H1 (cell line): ENCODE results near the gene PRKCD. TPM values are rescaled to one million over a fixed set of nuclear protein-coding genes. Genes with fewer than 3 reads are reported as not detected.

ENCODE experiments used
- CTCF ChIA-PET: fragments of 300-600 bp; sonication (Branson Sonifier 250); formaldehyde crosslinking; loops from one replicate; lab custom pipeline; 2021; ENCODE audit not compliant: partially characterized antibody; lab: Charles Lee
- POLR2A ChIA-PET: fragments of 300-600 bp; sonication (Branson Sonifier 250); formaldehyde crosslinking; loops from one replicate; lab custom pipeline; 2021; ENCODE audit warnings: inconsistent platforms; ENCODE audit not compliant: partially characterized antibody; lab: Charles Lee
- DNase-seq, 2 experiments: peaks; one replicate each; pipeline versions ENCODE4 v3.0.0 to v3.0.0-alpha.2; 2010 to 2022; ENCODE audit warnings: low spot score in 2 of 2, low read depth in 1 of 2, mixed read lengths in 1 of 2
- FAIRE-seq: peaks from 2 replicates; lab custom pipeline; 2011; peaks lifted over from hg19 to GRCh38; lab: Jason Lieb, UNC
- H2AFZ ChIP-seq: 2 replicates; pipeline ENCODE4 v1.8.1; 2012; ENCODE audit warnings: low read length, inconsistent platforms
- H2AK5ac ChIP-seq: 2 replicates; pipeline ENCODE4 v1.6.1; 2013; ENCODE audit warnings: low read depth, low read length
- H2BK120ac ChIP-seq: replicated peaks from 2 replicates; pipeline ENCODE3; 2013; ENCODE audit warnings: low read depth, low read length, inconsistent platforms
- H2BK12ac ChIP-seq: 2 replicates; pipeline ENCODE4 v1.6.1; 2013; ENCODE audit warnings: low read depth, low read length
- H2BK15ac ChIP-seq: 2 replicates; pipeline ENCODE4 v1.6.1; 2013; ENCODE audit warnings: low read length
- H2BK20ac ChIP-seq: 2 replicates; pipeline ENCODE4 v1.6.1; 2013; ENCODE audit warnings: low read length
- H2BK5ac ChIP-seq: 2 replicates; pipeline ENCODE4 v1.6.1; 2013; ENCODE audit warnings: low read depth, low read length
- H3K14ac ChIP-seq: 2 replicates; pipeline ENCODE4 v1.6.1; 2013; ENCODE audit warnings: inconsistent platforms; ENCODE audit not compliant: insufficient read length
- H3K18ac ChIP-seq: 2 replicates; pipeline ENCODE4 v1.6.1; 2013; ENCODE audit warnings: low read length; ENCODE audit errors: extremely low read depth
- H3K23ac ChIP-seq: 2 replicates; pipeline ENCODE4 v1.6.1; 2013; ENCODE audit warnings: inconsistent platforms; ENCODE audit not compliant: insufficient read length
- H3K23me2 ChIP-seq: 2 replicates; pipeline ENCODE4 v1.6.1; 2013; ENCODE audit warnings: low read depth, low read length
- H3K27ac ChIP-seq: 2 replicates; pipeline ENCODE4 v1.6.1; 2011; ENCODE audit warnings: low read depth, low read length, inconsistent platforms
- H3K27me3 ChIP-seq, 4 experiments: replicated peaks in 1 of 4; 1 replicate in 1 of 4; 2 replicates in 3 of 4; pipeline versions ENCODE4 v1.6.1 to v1.8.1; 2011 to 2013; ENCODE audit warnings: low read length in 3 of 4, mild to moderate bottlenecking in 3 of 4, inconsistent platforms in 2 of 4, mixed read lengths in 2 of 4, moderate library complexity in 1 of 4; ENCODE audit not compliant: control insufficient read depth in 3 of 4, insufficient read depth in 3 of 4; ENCODE audit errors: extremely low read depth in 1 of 4
- H3K36me3 ChIP-seq, 4 experiments: 2 replicates each; pipeline versions ENCODE4 v1.6.1 to v1.8.1; 2011 to 2013; ENCODE audit warnings: mild to moderate bottlenecking in 4 of 4, low read length in 3 of 4, moderate library complexity in 2 of 4, control low read depth in 1 of 4, inconsistent platforms in 1 of 4; ENCODE audit not compliant: insufficient read depth in 4 of 4, control insufficient read depth in 2 of 4
- H3K4ac ChIP-seq: replicated peaks from 2 replicates; pipeline ENCODE3; 2013; ENCODE audit warnings: low read length, low read depth, mixed read lengths, inconsistent platforms; ENCODE audit not compliant: insufficient read length
- H3K4me1 ChIP-seq, 4 experiments: replicated peaks in 1 of 4; 1 replicate in 1 of 4; 2 replicates in 3 of 4; pipeline versions ENCODE4 v1.6.1 to v1.8.1; 2011 to 2013; ENCODE audit warnings: low read length in 3 of 4, inconsistent platforms in 2 of 4, mixed read lengths in 1 of 4; ENCODE audit not compliant: insufficient read depth in 4 of 4, control insufficient read depth in 3 of 4
- H3K4me2 ChIP-seq, 2 experiments: 2 replicates each; pipeline versions ENCODE4 v1.6.1 to v1.8.1; 2011 to 2013; ENCODE audit warnings: low read depth in 2 of 2, low read length in 2 of 2, control low read depth in 1 of 2, inconsistent platforms in 1 of 2, mild to moderate bottlenecking in 1 of 2; ENCODE audit not compliant: insufficient read depth in 1 of 2
- H3K4me3 ChIP-seq, 4 experiments: fragments of 200-600, 300-600 bp in 1 of 4; sonication (generic), shearing (Covaris generic), sonication (Bioruptor Twin) in 1 of 4; 2 replicates each; pipeline versions ENCODE4 v1.5.1 to v1.8.1; 2011 to 2016; ENCODE audit warnings: low read length in 4 of 4, low read depth in 3 of 4, control low read depth in 2 of 4, inconsistent platforms in 2 of 4, mild to moderate bottlenecking in 2 of 4, mixed read lengths in 1 of 4, moderate library complexity in 1 of 4; ENCODE audit not compliant: insufficient read depth in 2 of 4; ENCODE audit errors: extremely low read depth in 1 of 4
- H3K56ac ChIP-seq: replicated peaks from 2 replicates; pipeline ENCODE3; 2013; ENCODE audit warnings: low read depth, mild to moderate bottlenecking, mixed read lengths, low read length, inconsistent platforms; ENCODE audit not compliant: insufficient read length
- H3K79me1 ChIP-seq: 2 replicates; pipeline ENCODE4 v1.6.1; 2013; ENCODE audit warnings: low read depth, low read length, control low read depth
- H3K79me2 ChIP-seq, 2 experiments: 2 replicates each; pipeline versions ENCODE4 v1.6.1 to v1.8.1; 2012 to 2013; ENCODE audit warnings: low read length in 2 of 2, mild to moderate bottlenecking in 2 of 2, inconsistent platforms in 1 of 2; ENCODE audit not compliant: insufficient read depth in 2 of 2, control insufficient read depth in 1 of 2
- H3K9ac ChIP-seq, 4 experiments: replicated peaks in 1 of 4; 1 replicate in 1 of 4; 2 replicates in 3 of 4; pipeline versions ENCODE4 v1.6.1 to v1.8.1; 2011 to 2013; ENCODE audit warnings: low read depth in 3 of 4, low read length in 3 of 4, control low read depth in 2 of 4, mild to moderate bottlenecking in 2 of 4, moderate library complexity in 2 of 4, inconsistent platforms in 1 of 4; ENCODE audit errors: extremely low read depth in 1 of 4
- H3K9me3 ChIP-seq, 2 experiments: 2 replicates each; pipeline versions ENCODE4 v1.6.1 to v1.8.1; 2012 to 2013; ENCODE audit warnings: mild to moderate bottlenecking in 2 of 2, moderate library complexity in 2 of 2, control low read depth in 1 of 2, inconsistent platforms in 1 of 2, low read depth in 1 of 2, low read length in 1 of 2, mixed read lengths in 1 of 2; ENCODE audit not compliant: insufficient read depth in 2 of 2
- H4K20me1 ChIP-seq, 2 experiments: replicated peaks in 1 of 2; 2 replicates each; pipeline versions ENCODE3 to v1.8.1; 2011 to 2013; ENCODE audit warnings: inconsistent platforms in 2 of 2, low read length in 2 of 2, mild to moderate bottlenecking in 1 of 2; ENCODE audit not compliant: insufficient read depth in 2 of 2, control insufficient read depth in 1 of 2
- H4K5ac ChIP-seq: 2 replicates; pipeline ENCODE4 v1.6.1; 2013; ENCODE audit warnings: low read length, low read depth, mixed read lengths, inconsistent platforms; ENCODE audit not compliant: insufficient read length
- H4K8ac ChIP-seq: 2 replicates; pipeline ENCODE4 v1.8.0; 2013; ENCODE audit warnings: mild to moderate bottlenecking, moderate library complexity, low read length, inconsistent platforms; ENCODE audit not compliant: insufficient read depth; ENCODE audit errors: extremely low read depth
- H4K91ac ChIP-seq: replicated peaks from 2 replicates; pipeline ENCODE3; 2013; ENCODE audit warnings: low read length, mixed read lengths, inconsistent platforms; ENCODE audit not compliant: insufficient read length
- ATF3 ChIP-seq: IDR thresholded peaks from 2 replicates; pipeline ENCODE4 v1.6.1; 2011; ENCODE audit warnings: low read depth, mild to moderate bottlenecking, low read length; ENCODE audit not compliant: insufficient read depth
- BACH1 ChIP-seq: IDR thresholded peaks from 2 replicates; pipeline ENCODE4 v1.6.1; 2012; ENCODE audit warnings: low read length, improper control_type of control experiment
- CBX5 ChIP-seq: fragments of 300-800, 300-1000 bp; sonication (generic); IDR thresholded peaks from 2 replicates; pipeline ENCODE4 v1.7.1; 2016; ENCODE audit warnings: antibody characterized with exemption, low read length, low read depth
- CTCF ChIP-seq, 3 experiments: IDR thresholded peaks; 1 replicate in 2 of 3; 2 replicates in 1 of 3; pipeline versions ENCODE4 v1.5.1 to v1.6.1; 2011; ENCODE audit warnings: low read length in 3 of 3, mild to moderate bottlenecking in 3 of 3, inconsistent platforms in 2 of 3, low read depth in 1 of 3, moderate library complexity in 1 of 3; ENCODE audit not compliant: insufficient read depth in 1 of 3; ENCODE audit errors: control extremely low read depth in 1 of 3
- EGR1 ChIP-seq: IDR thresholded peaks from 2 replicates; pipeline ENCODE4 v1.6.1; 2011; ENCODE audit warnings: low read depth, low read length, borderline replicate concordance
- HDAC6 ChIP-seq: IDR thresholded peaks from one replicate; pipeline ENCODE4 v1.7.1; 2012; ENCODE audit warnings: low read depth, mild to moderate bottlenecking, inconsistent platforms, low read length, moderate library complexity
- POU5F1 ChIP-seq: IDR thresholded peaks from 2 replicates; pipeline ENCODE4 v1.6.1; 2011; ENCODE audit warnings: low read depth, mild to moderate bottlenecking, low read length, moderate library complexity
- RAD21 ChIP-seq, 2 experiments: IDR thresholded peaks in 1 of 2; conservative IDR thresholded peaks in 1 of 2; 2 replicates each; pipeline ENCODE4 v1.6.1; 2011; ENCODE audit warnings: low read depth in 2 of 2, low read length in 2 of 2, improper control_type of control experiment in 1 of 2, inconsistent platforms in 1 of 2, mild to moderate bottlenecking in 1 of 2, moderate library complexity in 1 of 2
- SIN3A ChIP-seq, 2 experiments: IDR thresholded peaks in 1 of 2; conservative IDR thresholded peaks in 1 of 2; 2 replicates each; pipeline ENCODE4 v1.6.1; 2011 to 2012; ENCODE audit warnings: low read length in 2 of 2, improper control_type of control experiment in 1 of 2, low read depth in 1 of 2, mild to moderate bottlenecking in 1 of 2
- SP2 ChIP-seq: IDR thresholded peaks from 2 replicates; pipeline ENCODE4 v1.6.1; 2012; ENCODE audit warnings: mild to moderate bottlenecking, low read length, inconsistent platforms
- WGBS, 2 experiments: shearing (Covaris generic) in 1 of 2; methylation state at CpG; one replicate each; pipeline versions ENCODE4 v1.1.6 to v1.1.7; 2013 to 2015; ENCODE audit warnings: low lambda C conversion rate in 2 of 2, mixed read lengths in 2 of 2, inconsistent platforms in 1 of 2, low coverage in 1 of 2, missing lambda C conversion rate in 1 of 2; ENCODE audit not compliant: insufficient replicate concordance in 2 of 2, insufficient coverage in 1 of 2, insufficient read length in 1 of 2; ENCODE audit errors: extremely low coverage in 1 of 2, missing lambda C conversion rate in 1 of 2; 5-methylcytosine and 5-hydroxymethylcytosine counted together
- polyA plus RNA-seq, 7 experiments: library from polyadenylated mRNA; depleted of rRNA in 3 of 7; stranded (reverse) in 5 of 7; unstranded in 2 of 7; fragments of >200 nt in 5 of 7; fragments of 200-250 nt in 2 of 7; gene quantifications; 1 replicate in 5 of 7; 2 replicates in 1 of 7; 4 replicates in 1 of 7; pipeline versions ENCODE4 v1.2.1 to v1.2.3, GENCODE V29; 2011 to 2013; ENCODE audit warnings: missing spikeins in 2 of 7, mixed read lengths in 2 of 7
- total RNA-seq: library from RNA; stranded (reverse); fragmentation: NEBNext Ultra II Directional; extraction: Animal tissue kit (Norgen Biotek cat#: 25700); gene quantifications from 2 replicates; pipeline ENCODE4 v1.2.1, GENCODE V29; 2021

PRKCD gene
- total and polyA plus RNA-seq, 2 of the 8 experiments (the other 6 are each of a cell fraction or from before 2014, with no cell fraction given), result 22.6 to 23.9 TPM

DNA sequence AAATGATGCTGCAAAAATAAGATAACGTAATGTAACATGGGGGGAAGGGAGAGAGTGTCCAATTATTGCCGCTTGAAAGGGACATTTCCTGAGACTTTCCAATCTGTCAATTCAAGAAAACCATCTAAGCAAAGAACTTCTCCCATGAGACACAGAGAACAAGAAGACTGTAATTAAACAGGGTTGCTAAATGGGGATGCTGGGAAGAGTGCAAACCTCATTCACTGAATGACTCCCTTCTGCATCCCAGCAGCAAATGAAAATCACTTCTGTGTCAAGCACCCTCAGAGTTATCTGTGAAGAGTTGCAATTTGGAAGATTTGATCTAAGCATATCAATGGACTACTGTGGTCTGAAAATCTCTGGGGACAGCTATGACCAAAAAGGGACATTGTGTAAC is 34.4 kb upstream of the PRKCD start:
- WGBS, 2 experiments, result 83% methylated on average over 2 of the region's 2 CpGs; no CpG with 5 or more reads in 1 of the 2 experiments
- H3K23me2 ChIP-seq, result peaks cover 7% of the 10 kb centered on the region
- no peak overlapping the region for H3K4me2 ChIP-seq
- POLR2A ChIA-PET, result no interaction called here
- H3K23ac ChIP-seq, result no peak overlapping the region
- H4K8ac ChIP-seq, result no peak overlapping the region
- no peaks in the 10 kb centered on the region for H3K27me3 ChIP-seq
- peaks cover 3 to 41% (median 24%) of the 10 kb centered on the region in 4 experiments; a peak in 7 of 8 replicates for H3K36me3 ChIP-seq
- no peak overlapping the region for H3K14ac ChIP-seq
- H3K9ac ChIP-seq, result no peak overlapping the region
- no peak overlapping the region for H4K91ac ChIP-seq
- no peaks in the 10 kb centered on the region for H4K20me1 ChIP-seq
- no peak overlapping the region for H3K56ac ChIP-seq
- DNase-seq (no peak), FAIRE-seq (no peak)
- no peak overlapping the region for H2BK12ac ChIP-seq
- no peak overlapping the region for H2BK5ac ChIP-seq
- no peak overlapping the region for H4K5ac ChIP-seq
- no peak overlapping the region for H3K4me3 ChIP-seq
- CTCF ChIA-PET, result interaction anchor here (0.9 to 11.8 kb wide), 5 partner anchors 9 to 71 kb away, joined by 3 to 164 read pairs (median 9); no protein-coding TSS in a partner anchor
- H3K18ac ChIP-seq, result no peak overlapping the region
- H3K9me3 ChIP-seq, result no peaks in the 10 kb centered on the region
- no peak overlapping the region for H2BK20ac ChIP-seq
- no peak overlapping the region for H2BK15ac ChIP-seq
- H3K79me1 ChIP-seq, result 0 out of 2 replicates have a peak, but pooled peaks cover 2% of the 10 kb centered on the region
- no peak overlapping the region for H3K27ac ChIP-seq
- H2AFZ ChIP-seq, result no peak overlapping the region
- no peak overlapping the region for H2BK120ac ChIP-seq
- no peak overlapping the region for H3K4ac ChIP-seq
- peaks cover 0 to 14% of the 10 kb centered on the region in 2 experiments; a peak in 3 of 4 replicates for H3K79me2 ChIP-seq
- peaks cover 0 to 5% (median 3%) of the 10 kb centered on the region in 4 experiments; a peak in 3 of 7 replicates for H3K4me1 ChIP-seq
- H2AK5ac ChIP-seq, result no peak overlapping the region
- TF ChIP-seq ATF3 (no peak), BACH1 (no peak), SP2 (no peak), RAD21 (IDR thresholded peaks at IDR 0.05 in 1 of 2, conservative IDR thresholded peaks at IDR 0.05 in 1 of 2; ENCODE audit: low read depth in 2 of 2, low read length in 2 of 2) (no peak), CTCF (IDR thresholded peaks at IDR 0.05; ENCODE audit: control extremely low read depth in 1 of 3, insufficient read depth in 1 of 3, low read depth in 1 of 3, low read length in 3 of 3) (no peak), EGR1 (no peak), SIN3A (conservative IDR thresholded peaks at IDR 0.05 in 1 of 2, IDR thresholded peaks at IDR 0.05 in 1 of 2; ENCODE audit: low read depth in 1 of 2, low read length in 2 of 2) (no peak), HDAC6 (no peak), POU5F1 (no peak), CBX5 (no peak)
